Measurements from ENCODE around the gene CDK5R1.

Gene CDK5R1

DNA sequence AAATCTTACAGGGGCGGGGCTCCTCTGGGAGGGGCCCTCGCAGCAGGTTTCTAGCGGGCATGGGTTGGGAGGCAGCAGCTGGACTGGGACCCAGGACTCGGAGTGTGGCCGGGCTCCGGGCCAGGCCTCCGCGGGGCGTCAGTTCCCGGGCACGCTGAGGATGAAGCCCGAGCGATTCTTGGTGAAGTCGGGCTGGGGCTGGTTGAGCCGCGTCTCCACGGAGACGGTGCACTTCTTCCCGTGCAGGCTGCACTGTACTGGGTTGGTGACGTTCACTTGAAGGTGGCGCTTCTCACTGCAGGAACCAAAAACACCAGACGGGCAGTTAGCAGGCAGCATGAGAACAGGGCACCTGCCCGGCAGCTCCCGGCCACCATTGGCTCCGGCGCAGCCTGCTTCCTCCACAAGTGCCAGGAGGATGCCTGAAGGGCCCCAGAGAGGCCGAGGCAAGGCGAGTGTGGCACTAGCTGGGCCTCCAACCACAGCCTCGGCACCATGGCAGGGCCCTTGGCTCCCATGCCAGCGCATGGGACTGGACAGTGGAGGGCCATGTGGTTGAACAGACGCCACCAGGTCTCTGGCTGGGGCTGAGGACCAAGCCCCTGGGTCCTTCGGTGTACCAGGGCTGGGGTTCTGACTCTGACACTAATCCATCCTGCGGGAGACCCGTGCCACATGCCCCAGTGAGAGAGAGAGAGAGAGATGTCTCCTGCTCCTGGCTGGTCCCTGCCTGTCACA is 8.0 kb downstream of the CDK5R1 start:
- no peak for DNase-seq

DNA sequence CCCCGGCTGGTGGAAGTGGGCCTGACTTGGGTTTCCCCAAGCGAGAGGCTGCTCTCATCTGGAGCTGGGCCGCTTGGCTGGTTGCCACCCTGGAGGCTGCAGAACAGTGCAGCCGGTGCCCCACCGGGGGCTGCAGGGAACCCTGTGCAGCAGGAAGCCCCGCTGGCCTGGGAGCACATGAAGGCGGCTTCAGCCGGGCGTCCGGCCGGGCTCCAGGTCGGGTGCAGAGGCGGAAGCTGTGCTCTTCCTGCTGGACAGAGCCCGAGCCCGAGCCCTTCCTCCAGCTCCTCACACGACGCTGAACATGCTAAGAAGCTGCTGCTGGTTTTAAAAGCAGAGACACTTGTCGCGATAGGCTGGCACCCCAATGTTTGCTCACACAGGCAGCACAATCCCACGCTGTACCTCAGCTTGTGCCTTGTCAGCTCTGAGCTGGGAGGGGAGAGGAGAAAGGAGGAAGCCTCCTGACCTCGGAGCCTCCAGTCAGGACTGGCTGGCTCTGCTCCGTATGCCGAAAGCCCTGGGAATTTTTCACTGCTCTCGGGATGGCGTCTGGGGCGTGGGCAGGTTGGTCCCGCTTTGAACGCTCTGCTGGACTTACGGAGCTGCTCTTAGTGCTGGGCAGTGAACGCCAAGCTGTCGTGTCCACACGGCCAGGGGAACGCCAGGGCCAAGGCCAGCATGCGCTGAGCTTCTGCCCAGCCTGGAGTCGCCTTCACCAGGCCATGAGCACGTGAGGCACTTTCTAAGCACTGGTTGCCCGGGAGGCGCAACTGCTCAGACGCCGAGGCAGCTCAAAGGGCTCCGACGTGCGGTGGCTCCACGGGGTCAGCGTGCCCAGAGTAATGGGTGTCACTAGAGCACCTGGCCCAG is 8.8 kb downstream of the CDK5R1 start:
- no peak for DNase-seq

DNA sequence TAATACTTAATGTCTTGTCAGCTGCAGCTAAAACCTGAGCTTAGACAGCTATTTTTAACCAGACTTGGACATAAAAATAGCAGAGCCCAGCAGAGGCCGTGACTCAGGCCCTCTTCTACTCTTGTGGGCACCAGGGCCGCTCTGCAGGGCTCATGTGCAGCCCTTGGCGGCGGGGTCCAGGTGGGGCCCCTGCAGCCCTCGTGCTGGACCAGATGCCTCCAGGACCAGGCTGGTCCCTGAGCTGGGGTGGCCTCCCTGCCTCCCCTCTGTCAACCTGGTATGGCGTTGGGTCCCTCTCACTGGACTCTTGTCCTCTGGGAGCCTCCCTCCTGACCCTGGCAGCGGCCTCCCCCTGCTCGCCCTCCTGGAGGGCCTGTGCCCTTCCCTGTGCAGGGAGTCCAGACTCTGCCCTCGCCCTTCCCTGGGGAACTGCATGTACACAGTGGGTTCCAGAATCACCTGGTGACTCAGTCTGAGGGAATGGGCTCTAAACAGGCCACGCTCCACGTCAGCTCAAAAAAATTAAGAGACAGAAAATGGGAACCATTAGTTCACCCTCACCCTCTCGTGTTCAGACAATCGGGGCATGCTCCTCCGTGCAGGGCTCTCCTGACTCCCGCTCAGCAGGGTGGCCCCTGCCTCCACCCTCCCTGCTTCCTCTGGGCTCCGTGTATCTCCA is 9.7 kb downstream of the CDK5R1 start:
- DNase-seq = no peak

DNA sequence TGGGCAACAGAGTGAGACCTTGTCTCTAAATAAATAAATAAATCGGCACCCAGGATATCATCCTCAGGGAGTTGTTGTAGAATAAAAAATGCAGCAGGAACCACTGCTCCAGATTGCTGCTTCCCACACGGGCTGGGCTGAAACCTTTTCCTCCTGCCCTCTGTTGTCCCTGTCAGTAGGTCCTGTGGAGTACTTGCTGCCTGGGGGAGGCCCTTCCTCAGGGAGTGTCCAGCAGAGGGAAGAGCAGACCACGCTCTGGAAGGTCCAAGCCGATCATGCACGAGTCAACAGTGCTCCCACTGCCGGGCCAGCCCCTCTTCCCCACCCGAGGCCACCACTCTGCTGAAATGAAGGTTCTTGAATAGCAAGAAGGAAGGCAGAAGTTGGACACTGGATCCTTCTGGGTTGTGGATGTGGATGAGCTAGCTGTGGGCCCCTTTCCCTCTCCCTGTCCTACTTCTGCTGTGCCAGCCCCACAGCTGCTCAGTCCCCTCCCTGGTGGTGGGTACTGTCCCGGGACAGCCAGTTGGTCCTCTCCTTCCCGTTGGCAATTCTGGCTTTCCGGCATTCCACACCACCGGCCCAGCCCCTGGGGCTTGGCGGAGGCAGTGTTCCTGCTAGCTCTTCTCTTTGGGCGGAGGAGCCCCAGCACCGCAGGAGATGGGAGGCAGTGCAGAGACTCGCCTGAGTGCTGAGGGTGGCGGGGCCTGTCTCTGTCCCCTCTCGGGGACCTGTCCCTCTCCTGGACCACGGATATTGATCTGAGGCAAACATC is 10.8 kb downstream of the CDK5R1 start:
- DNase-seq = no peak

DNA sequence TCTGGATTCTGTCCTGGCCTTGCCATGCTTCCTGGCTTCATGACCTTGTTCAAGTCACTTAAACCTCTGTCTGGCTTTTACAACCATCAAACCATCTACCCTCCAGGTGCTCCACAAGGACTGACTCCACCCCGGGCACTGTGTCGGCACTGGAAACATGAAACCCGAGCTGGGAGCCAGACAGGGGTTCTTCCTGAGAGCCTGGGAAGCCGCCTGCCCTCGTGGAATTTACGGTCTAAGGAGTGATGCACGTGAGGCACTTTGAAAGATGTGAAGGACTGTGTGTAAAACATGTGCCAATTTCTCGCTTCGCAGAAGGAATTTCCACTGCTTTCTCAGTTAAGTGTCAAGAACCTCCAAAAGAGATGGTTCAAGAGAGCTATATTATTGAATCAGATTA is 11.6 kb downstream of the CDK5R1 start:
- DNase-seq = no peak

DNA sequence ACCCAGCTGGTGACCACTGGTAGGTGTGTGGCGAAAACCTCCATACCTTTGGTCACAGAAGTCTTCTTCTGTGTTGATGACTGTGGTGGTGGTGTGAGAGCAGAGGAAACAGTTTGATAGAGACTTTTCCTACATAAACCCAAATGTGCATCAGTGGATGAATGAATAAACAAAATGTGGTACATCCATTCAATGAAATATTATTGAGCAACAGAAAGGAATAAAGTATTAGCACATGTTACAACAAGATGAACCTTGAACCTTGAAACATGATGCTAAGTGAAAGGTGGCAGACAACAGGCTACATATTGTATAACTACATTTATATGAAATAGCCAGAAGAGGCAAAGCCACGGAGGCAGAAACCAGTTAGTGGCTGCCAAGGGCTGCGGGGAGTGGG is 15.2 kb downstream of the CDK5R1 start:
- DNase-seq = no peak

DNA sequence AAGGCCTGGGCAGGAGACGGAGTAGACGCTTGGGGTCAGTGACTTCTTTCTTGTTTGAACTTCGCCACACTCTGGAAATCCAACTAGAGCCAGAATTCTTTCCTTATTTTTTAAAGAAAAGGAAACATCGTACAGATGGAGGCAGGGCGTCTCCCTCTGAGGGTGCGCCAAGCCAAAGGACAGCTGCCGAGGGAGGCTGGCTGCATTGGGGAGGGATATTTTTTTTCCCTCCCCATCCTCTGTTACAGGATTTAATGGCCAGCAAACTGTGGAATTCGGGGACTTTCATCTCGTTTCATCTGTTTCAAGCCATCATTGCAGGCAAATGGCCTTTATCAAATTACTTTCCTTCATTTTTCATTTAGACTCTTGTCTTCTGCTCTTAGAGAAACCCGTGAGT is 15.9 kb downstream of the CDK5R1 start:
- no peak for DNase-seq

DNA sequence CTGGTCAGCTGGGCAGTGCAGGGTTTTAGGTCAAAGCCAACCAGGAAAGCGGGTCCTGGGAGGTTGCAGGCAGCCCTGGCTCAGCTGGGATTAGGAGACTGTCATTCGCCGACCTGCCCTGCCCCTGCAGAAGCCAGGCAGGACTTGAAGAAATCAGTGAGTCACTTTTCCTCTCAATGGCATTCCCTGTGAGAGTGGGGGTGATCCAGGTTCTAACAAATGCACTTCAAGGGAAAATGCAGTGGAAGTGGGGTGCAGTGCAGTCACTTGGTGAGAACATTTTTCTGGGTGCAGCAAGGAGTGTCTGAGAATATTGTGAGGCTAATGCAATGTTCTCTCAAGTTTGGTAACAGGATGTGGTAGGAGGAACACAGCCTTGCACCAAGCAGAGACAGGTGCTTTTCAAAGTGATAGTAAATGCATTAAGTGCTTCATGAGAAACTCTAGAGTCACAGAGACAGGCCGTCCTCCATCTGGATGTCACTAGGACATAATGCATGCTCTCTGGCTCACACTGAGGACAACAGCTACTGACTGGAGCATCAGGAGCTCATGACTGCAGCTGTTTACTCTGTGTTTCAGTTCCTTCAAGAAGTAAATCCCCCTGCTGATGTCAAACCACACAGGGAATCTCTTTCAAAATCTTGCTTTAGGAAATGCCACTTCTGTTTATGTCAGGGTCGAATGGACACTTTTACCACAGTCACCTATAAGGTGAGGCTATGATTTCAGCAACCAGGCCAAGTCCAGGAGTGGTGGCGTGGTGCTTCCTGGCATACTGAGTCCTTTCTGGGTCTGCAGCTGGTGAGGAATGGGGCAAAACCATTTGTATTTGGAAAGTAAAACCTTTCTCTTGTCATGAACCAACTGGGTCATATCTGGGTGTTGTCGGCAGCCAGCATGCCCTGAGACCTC is 16.7 kb downstream of the CDK5R1 start:
- no peak for DNase-seq

DNA sequence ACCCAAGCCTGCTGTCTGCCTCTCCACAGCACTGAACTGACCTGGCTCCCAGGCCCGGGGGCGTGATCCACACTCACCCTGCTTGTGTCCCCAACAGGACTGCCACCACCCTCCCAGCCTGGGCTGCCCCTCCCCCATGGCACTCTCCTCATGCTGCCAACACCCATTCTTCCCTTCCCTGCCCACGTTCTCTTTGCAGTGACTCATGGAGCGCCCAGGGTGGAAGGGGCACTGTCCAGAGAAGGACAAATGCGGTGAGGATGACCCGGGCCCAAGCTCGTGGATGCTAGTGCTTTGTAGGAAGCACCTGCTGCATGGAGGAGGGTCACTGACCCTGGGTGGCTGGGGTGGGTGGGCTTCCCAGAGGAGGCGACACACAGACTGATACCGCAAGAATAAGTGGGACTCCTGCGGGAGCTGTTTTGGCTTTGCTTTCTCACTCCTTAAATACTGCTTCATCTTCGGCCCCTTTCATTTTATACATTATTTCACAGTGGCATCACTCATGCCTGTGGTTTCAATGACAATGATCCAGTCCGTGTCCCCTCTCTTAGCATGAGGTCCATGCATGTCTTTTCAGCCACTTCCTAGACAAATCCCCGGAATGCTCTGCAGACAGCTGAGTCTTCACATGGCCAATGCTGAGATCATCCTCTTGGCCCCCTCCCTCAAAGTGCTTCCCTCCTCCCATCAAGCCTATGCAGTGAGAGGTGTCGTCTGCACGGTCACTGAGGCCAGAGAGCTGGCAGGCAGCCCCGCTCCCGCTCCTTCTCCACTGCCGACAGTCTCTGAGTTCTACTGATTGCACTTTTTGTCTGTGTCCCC is 17.6 kb downstream of the CDK5R1 start:
- no peak for DNase-seq

DNA sequence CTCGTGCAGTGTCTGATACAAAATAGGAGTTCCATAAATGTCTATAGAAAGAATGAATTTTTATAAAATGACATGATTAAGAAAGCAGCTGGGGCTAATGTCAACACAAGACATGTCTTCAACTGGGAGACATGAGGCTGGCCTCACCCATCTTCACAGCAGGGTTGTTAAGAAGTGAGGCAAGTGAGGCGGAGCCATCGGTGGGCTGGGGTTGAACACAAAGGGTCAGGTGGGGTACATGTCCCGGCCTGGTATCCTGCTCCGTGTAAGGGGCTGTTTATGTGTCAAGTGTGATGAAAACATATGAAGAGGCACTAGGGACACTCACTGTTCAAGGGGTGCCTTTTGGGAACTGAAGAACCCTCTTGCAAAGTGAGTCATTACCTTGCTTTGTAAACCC is 22.1 kb downstream of the CDK5R1 start:
- no peak for DNase-seq

DNA sequence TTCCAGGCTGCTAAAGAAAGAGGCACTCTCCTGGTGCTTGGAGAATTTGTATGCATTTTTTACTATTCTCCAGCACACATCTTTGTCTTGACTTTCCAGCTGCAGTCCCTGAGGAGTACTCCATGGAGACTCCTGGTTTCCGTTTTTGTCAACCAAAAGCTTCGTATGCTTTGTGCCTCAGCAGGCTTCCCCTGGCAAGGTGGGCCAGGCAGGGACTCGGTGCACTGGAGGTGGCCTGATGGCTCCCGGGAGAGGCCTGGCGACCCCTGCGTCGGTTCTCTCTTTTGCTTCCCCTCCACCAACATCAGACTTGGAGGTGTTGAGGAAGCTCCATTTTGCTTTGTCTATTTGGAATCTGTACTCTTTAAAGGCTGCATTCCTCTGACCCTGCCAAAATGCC is 23.7 kb downstream of the CDK5R1 start:
- no peak for DNase-seq

DNA sequence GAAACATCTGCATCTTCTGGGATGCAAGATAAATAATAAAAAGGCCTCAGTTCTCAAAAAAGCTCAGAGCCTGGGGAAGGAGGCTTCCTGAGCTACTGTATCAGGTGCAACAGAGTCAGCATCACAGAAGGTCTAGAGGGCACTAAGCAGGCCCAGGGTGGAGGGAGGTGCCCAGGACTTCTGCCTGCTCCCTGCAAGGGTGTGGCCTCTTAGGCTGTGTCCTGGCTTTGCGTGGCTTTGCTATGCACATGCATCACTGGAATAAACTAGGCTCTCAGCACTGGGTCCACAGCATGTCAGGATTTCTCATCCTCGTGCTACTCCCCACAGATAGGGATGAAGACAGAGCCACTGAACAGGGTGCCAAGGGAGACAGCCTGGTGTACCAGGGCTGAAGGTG is 25.5 kb downstream of the CDK5R1 start:
- no peak for DNase-seq

DNA sequence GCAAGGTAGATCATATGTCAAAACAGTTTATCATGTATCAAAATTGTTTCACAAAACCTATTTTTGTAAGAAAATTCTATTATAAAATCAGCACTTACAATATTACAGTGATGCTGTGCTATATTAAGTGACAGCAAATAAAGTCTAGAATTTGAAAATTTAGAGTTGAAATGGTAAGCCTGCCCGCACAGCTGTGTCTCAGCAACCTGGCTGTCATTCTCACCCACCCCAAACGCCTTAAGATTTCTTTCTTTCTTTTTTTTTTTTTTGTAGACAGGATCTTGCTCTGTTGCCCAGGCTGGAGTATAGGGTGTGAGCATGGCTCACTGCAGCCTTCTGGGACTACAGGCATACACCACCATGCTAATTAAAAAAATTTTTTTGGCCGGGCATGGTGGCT is 26.8 kb downstream of the CDK5R1 start:
- no peak for DNase-seq

DNA sequence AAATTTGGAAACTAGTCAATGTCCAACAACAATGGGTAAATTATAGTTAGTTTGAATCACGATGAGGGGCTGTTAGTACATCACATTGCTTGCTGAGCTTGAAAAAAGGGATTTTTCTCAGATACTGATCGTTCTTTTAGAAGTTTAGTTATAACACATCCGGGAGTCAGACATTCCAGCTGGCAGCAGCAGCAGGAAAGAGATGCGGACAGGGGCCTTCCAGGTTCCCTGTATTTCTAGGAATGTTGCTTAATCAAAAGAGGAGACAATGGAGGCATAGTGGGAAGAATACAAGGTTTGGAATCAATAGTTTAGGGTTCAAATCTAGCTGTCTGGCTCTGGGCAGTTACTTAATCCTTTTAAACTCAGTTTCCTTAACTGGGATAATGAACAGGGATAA is 27.8 kb downstream of the CDK5R1 start:
- DNase-seq = no peak

DNA sequence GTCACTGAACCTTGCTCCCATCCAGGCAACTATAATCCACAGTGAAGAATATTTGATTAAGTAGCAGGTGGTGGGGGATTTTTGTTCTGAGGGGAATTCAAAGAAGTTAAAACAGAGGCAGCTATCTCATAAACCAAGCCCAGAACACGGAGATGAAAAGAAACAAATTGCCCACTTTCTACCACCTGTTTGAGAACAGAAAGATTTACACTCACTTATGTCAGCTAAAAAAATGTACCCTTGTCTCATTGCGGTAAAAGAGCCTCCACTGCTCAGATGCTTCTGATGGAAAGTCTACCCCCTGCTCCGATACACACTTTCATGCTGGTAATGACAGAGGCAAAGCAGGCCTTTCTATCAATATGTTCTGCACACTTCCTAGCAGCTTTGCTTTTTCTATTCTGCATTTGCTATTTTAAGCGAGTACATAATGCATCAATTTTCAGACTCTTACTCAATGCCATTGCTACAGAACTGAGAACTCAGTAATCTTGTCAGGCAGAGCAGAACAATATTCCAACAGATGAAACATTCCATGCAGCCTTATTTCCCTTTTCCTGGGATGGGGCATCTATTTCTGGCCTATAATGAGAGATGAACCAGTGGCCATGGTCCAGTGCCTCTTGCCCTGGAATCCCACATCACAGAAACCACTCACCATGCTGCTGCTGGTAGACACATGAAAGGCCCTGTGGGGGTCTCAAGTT is 29.0 kb downstream of the CDK5R1 start:
- DNase-seq = no peak

DNA sequence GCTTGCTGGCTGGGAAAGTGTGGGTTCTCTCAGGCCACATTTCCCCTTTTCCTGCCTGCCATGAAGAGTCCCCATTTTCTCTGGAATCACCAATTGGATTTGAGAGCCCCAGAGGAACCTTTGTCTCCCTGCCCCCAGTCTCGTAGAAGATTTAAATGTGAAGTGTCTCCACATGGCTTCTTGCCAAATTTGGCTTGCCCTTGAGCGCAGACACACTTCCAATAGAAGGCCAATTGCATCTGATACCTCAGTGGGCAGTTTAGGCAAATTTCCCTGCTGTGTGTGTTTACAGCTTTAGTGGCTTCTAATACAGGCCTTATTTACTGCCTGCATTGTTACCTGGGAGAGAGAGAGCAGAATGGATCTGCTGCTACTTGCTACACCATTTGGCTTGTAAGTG is 29.7 kb downstream of the CDK5R1 start:
- no peak for DNase-seq

DNA sequence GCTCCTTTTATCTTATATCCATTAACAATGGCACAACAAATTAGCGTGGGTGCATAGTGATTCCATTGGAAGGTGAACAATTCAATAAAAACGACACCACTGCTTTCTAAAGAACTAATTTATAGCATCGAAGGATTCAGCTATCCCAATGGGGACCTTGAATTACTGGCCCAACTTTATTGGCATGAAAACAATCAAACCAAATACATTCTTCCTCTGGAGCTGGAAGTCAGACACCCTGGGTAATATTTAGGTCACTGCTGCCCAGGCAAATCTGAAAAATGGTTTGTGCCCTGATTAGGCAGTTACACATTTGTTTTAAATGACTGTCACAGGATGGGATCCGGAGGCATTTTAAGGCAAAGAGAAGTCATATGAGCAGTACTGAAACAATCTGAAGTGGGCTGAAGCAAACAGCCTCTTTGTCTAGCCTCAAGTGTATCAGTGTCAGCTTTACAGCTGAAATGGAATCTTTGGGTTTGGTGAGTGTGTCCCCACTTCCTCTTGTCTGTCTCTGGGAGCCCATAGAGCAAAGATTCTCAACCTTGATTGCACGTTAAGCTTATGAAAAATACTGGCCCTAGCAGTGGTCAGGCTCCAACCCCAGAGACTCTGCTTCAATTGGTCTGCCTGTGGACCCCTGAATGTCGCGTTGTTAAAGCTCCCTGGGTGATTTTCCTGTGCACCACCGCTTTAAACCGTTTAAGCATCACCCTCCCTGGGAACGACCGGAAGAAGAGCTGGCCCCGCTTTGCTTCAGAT is 30.3 kb downstream of the CDK5R1 start:
- DNase-seq = no peak

DNA sequence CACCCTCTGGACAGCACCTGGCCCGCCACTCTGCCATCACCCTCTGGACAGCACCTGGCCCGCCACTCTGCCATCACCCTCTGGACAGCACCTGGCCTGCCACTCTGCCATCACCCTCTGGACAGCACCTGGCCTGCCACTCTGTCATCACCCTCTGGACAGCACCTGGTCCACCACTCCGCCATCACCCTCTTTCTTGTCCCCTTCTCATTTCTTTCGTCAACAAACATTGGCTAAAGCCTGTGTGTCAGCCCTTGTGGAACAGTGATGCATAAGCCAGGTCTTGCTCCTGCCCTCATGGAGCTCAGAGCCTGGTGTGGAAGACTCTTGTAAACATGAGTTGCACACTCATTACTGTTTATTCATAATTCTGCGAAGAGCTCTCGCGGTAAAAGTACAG is 31.2 kb downstream of the CDK5R1 start:
- DNase-seq = no peak

DNA sequence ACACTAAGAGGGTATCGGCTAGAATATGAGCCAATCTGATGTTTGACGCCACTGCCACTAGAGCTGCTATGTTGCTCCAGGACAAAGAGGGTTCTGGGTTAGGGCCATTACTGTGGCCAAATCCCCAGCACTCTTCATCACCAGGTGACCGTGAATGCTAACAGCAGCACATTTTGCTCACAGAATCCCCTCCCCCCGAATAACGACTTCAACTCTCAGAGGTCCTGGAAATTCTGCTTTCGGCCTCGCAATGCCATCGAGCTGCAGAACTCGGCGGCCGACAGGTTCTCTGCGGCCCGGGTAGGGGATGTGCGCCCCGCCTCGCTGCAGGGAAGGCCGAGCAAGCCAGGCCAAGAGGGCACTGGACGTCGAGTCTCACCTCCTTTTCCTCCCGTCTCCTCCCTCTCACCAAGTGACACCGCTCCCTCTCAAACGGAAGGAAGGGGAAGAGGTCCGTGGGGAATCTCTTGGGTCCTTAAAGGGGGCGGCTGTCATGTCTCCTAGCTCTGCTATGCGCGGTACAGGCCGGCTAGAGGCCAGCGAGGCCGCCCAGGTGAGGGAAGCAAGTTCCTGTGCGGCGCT is 31.9 kb downstream of the CDK5R1 start:
- no peak for DNase-seq
